Activated T-cell treated with anti-CD3 and anti-CD28 coated beads, Interleukin-2, amount 50 U/mL, for 1 hour (primary cell): ENCODE results near the gene NELL2.

ENCODE experiments used
- DNase-seq: peaks from one replicate; pipeline ENCODE4 v3.0.0-alpha.2; 2020

Gene NELL2

DNA sequence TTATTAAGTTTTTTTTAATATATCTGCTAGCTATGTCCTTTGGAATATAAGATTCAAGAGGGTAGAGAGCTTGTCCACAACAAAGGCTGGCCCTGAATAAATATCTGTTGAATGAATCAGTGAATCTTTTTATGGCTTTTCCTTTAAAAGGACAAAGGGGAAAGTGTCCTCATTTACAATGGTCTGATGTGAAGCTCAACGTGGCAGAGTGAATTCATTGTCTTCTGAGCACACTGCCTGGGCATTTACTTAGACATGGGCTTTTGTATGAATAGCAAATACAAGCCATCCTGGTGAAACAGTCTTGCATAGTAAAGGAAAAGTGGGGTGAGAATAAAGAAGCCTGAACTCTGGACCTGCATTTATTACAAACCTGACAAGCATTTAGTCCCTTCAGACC, 201.2 kb downstream of the NELL2 start:
- no peak for DNase-seq

- DNase-seq: no peak
Measured at GRCh38 chr12:44673811-44674210, 202.3 kb downstream of the NELL2 start.

GRCh38 chr12:44672042-44672441, 204.1 kb downstream of the NELL2 start:
- no peak for DNase-seq

DNA sequence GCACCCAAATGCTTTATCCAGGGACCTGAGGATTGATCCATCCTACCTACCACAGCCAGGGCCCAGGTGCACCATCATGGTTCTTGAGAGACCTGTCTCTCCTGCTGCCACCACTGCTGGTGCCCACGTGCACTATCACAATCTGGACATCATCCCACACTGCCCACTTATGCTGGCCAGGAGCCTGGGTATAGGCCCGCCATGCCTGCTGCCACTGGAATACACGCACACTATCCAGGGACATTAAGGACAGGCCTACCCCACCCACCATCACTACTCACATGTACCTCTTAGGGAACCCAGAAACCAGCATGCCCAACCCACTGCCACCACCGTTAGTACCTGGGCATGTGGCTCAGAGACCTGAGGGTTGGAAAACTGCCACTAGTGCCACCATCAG, 207.7 kb downstream of the NELL2 start:
- DNase-seq: no peak

- no peak for DNase-seq
Measured at GRCh38 chr12:44667461-44667860, 208.7 kb downstream of the NELL2 start.

- no peak for DNase-seq
Measured at GRCh38 chr12:44663291-44663690, 212.8 kb downstream of the NELL2 start.

DNA sequence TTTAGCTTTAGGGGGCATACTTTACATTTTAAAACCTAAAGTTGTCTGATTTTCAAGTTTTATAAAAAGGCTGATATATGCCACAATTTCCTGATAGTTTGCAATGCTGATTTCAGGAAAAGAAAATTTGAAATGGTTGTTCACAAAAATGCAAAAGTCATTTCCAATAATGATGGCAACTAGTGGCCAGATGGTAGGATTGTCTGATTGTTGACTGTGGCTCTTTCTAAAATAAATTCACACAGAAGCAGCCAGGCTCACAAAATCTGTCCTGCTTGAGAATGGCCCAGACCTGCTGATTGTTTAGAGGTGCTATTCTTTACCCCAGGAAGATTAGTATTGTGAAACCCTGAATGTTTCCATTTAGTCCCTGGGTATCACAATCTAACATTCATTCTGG, 220.3 kb downstream of the NELL2 start:
- no peak for DNase-seq

GRCh38 chr12:44654646-44655639, 221.2 kb downstream of the NELL2 start:
- DNase-seq: no peak

GRCh38 chr12:44653861-44654527, 222.1 kb downstream of the NELL2 start:
- no peak for DNase-seq

GRCh38 chr12:44649693-44650092, 226.4 kb downstream of the NELL2 start:
- no peak for DNase-seq

GRCh38 chr12:44647917-44648690, 228.0 kb downstream of the NELL2 start:
- no peak for DNase-seq

GRCh38 chr12:44640427-44641190, 235.5 kb downstream of the NELL2 start:
- no peak for DNase-seq

DNA sequence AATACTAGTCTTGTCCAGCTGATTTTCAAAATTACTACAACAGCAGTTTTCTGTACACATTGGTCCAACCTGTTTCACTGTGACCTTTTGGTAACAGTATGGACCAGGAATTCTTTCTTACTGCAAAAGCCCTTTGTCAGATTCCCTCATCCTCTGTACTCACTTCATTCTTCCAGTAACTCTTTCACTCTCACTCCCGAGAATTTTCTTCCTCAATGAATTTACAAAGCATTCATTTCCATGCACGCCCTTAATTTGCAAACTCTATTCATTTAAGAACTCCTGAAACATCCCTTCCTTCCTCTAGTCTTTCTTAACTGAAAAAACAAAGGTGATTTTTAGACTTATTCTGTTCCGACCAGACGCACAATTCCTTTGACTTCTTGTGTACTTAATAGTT, 238.2 kb downstream of the NELL2 start:
- DNase-seq: no peak

DNA sequence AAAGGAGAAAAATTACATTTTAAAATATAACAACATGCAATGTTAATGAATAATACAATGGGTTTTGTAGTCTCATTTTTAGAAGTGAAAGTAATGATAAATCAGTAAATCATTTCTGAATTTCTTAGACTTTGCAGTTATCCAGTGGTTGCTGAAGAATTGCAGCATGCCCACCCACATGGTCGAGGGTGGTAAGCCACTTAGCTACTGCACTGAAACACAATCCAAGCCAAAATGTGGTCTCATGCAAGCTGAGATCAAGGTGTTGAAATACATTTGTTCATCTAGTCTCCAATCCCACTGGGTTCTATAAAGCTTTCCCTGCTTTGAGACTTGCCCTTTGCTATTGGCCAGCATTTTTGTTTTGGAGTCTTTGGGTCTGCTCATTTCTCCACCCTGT, 247.9 kb downstream of the NELL2 start:
- DNase-seq: no peak

DNA sequence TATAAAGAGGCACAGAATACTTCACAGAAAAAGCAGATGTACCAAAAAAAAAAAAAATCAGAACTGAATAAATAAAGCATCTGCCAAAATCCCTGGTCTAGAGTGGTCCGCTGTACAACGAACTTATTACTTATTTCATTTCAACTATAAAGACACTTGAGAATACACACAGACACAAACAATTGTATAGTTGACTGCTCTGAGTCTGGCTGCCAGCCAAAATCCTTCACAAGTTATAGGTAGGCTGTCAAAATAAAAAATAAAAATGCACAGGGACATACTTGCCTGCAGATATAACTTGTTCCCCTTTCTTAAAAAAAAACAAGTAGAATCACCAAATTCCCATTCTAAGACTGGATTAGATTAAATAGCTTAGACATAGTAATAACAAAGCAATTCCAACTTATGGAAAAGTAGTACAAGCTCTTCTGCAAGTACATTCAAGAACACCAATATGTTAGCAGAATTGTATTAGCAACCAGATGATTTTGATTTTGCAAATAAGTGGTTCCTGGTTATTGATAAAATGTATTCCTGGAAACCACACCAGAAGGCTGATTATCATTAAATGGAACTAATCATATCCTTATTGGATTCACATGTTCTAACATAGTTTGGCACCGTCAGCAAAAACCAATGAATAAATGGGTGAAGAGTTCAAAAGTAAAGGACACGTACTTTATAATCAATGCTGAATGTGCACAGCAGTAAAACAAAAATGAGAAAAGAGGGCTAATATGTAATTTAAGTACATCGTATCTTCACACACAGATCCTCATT, 248.5 kb downstream of the NELL2 start:
- no peak for DNase-seq

DNA sequence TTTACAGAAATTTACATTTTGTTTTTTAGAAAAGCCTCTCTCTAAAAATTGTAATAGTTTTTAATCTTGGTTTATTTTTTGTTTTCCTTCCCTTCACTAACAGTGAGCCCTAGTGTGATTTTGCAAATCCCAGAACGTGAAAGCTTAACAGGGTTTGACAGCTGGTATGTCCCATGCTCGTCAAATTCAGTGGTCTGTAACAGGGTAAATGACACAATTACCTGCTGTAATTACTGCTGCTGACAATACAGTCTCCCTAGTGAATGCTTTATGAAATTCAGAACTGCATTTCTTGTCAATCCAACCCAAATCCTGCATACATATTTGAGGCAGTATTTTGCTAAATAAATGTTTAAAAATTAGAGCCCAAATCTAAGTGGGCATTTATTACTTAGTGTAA, 249.2 kb downstream of the NELL2 start:
- DNase-seq: no peak

GRCh38 chr12:44618946-44619345, 257.2 kb downstream of the NELL2 start:
- no peak for DNase-seq

DNA sequence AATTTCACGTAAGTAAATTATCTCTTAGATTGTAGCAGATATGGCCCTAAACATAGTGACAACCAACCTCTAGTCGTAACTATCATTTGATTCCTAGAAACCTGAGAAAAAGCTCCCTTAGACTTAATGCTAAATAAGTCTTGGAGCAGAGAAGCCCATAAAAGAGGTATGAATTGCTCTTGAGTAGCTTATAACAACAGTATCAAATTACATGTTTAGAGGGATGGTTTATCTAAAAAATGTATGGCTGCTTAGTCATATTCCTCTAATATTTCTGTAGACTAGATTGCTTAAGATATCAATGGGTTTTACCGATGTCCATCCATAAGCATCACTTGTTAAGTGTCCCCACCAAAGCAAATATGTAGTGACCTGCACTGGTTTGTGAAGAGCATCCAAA, 259.7 kb downstream of the NELL2 start:
- DNase-seq: no peak

GRCh38 chr12:44611538-44611937, 264.6 kb downstream of the NELL2 start:
- DNase-seq: no peak

- DNase-seq: no peak
Measured at GRCh38 chr12:44603701-44604100, 272.4 kb downstream of the NELL2 start.

- no peak for DNase-seq
Measured at GRCh38 chr12:44592626-44593025, 283.5 kb downstream of the NELL2 start.

GRCh38 chr12:44589697-44590096, 286.4 kb downstream of the NELL2 start:
- no peak for DNase-seq
